ENCODE results near the gene ACTR3.

GRCh38 chr2:113889471-113890252, at the start of gene ACTR3:
- TF ChIP-seq, protein P1, sequence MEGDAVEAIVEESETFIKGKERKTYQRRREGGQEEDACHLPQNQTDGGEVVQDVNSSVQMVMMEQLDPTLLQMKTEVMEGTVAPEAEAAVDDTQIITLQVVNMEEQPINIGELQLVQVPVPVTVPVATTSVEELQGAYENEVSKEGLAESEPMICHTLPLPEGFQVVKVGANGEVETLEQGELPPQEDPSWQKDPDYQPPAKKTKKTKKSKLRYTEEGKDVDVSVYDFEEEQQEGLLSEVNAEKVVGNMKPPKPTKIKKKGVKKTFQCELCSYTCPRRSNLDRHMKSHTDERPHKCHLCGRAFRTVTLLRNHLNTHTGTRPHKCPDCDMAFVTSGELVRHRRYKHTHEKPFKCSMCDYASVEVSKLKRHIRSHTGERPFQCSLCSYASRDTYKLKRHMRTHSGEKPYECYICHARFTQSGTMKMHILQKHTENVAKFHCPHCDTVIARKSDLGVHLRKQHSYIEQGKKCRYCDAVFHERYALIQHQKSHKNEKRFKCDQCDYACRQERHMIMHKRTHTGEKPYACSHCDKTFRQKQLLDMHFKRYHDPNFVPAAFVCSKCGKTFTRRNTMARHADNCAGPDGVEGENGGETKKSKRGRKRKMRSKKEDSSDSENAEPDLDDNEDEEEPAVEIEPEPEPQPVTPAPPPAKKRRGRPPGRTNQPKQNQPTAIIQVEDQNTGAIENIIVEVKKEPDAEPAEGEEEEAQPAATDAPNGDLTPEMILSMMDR (conservative IDR thresholded peaks at IDR 0.05; ENCODE audit: low read depth, low read length): no peak
- TF ChIP-seq, protein P2, sequence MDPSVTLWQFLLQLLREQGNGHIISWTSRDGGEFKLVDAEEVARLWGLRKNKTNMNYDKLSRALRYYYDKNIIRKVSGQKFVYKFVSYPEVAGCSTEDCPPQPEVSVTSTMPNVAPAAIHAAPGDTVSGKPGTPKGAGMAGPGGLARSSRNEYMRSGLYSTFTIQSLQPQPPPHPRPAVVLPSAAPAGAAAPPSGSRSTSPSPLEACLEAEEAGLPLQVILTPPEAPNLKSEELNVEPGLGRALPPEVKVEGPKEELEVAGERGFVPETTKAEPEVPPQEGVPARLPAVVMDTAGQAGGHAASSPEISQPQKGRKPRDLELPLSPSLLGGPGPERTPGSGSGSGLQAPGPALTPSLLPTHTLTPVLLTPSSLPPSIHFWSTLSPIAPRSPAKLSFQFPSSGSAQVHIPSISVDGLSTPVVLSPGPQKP (IDR thresholded peaks at IDR 0.05; ENCODE audit: borderline replicate concordance, low read depth, low read length): no peak
- TF ChIP-seq USF2 (IDR thresholded peaks at IDR 0.05; ENCODE audit: low read depth, low read length): no peak
- TF ChIP-seq SMC3 (IDR thresholded peaks at IDR 0.05; ENCODE audit: low read depth, low read length): peak; percentile 21; the same call in 1 of the 2 replicates
- TF ChIP-seq POLR2A (IDR thresholded peaks at IDR 0.05; ENCODE audit: low read depth, low read length): peak; percentile 98
- no peak for TF ChIP-seq MAFK (IDR thresholded peaks at IDR 0.05; ENCODE audit: low read depth, low read length)
- TF ChIP-seq CEBPB (IDR thresholded peaks at IDR 0.05; ENCODE audit: low read depth, low read length): no peak
- TF ChIP-seq BHLHE40 (IDR thresholded peaks at IDR 0.05; ENCODE audit: low read depth, low read length): 0 out of 2 replicates have a peak, but pooled peaks have one; percentile 20
